SU-DHL-6 (cell line): ENCODE results near the gene PRSS12.

Source experiments
- H2AFZ ChIP-seq: fragments of 200-600 bp; sonication (generic); 2 replicates; pipeline ENCODE4 v1.6.1; 2014; ENCODE audit warnings: low read depth, mild to moderate bottlenecking, moderate library complexity, mixed read lengths, antibody characterized with exemption, low read length; ENCODE audit not compliant: severe bottlenecking
- H3F3A ChIP-seq: fragments of 200-600 bp; shearing (Covaris generic); 2 replicates; pipeline ENCODE4 v1.6.0; 2016; ENCODE audit warnings: antibody characterized with exemption, mild to moderate bottlenecking; ENCODE audit not compliant: insufficient read depth
- H3K27ac ChIP-seq: fragments of 200-600 bp; sonication (generic); 2 replicates; pipeline ENCODE4 v1.5.1; 2016; ENCODE audit warnings: low read depth, mild to moderate bottlenecking, low read length, moderate library complexity, mixed read lengths
- H3K27me3 ChIP-seq: fragments of 200-600 bp; sonication (generic), shearing (Covaris generic); 2 replicates; pipeline ENCODE4 v1.6.0; 2014; ENCODE audit warnings: mild to moderate bottlenecking, low read length
- H3K36me3 ChIP-seq: fragments of 200-600 bp; sonication (generic); 2 replicates; pipeline ENCODE4 v1.6.1; 2014; ENCODE audit warnings: mild to moderate bottlenecking, low read length, mixed read lengths
- H3K4me2 ChIP-seq: fragments of 300-600, 200-600 bp; shearing (Covaris generic), sonication (generic); 2 replicates; pipeline ENCODE4 v1.6.0; 2014; ENCODE audit warnings: low read length, low read depth, mild to moderate bottlenecking; ENCODE audit not compliant: poor library complexity, severe bottlenecking
- H3K4me3 ChIP-seq: fragments of 200-600 bp; sonication (generic); 2 replicates; pipeline ENCODE4 v1.5.1; 2014; ENCODE audit warnings: antibody characterized with exemption, low read length, mild to moderate bottlenecking, mixed read lengths; ENCODE audit not compliant: insufficient read depth, poor library complexity, severe bottlenecking
- H3K79me2 ChIP-seq: fragments of 200-600 bp; sonication (generic); 2 replicates; pipeline ENCODE4 v1.6.1; 2014; ENCODE audit warnings: mild to moderate bottlenecking, low read length, moderate library complexity; ENCODE audit not compliant: insufficient read depth
- H3K9ac ChIP-seq: fragments of 200-600 bp; sonication (generic); 2 replicates; pipeline ENCODE4 v1.7.0; 2014; ENCODE audit warnings: mild to moderate bottlenecking, low read length
- H3K9me2 ChIP-seq: fragments of 200-600 bp; sonication (generic); replicated peaks from 2 replicates; pipeline ENCODE4 v1.6.1; 2014; ENCODE audit warnings: low read length; ENCODE audit not compliant: insufficient read depth
- H3K9me3 ChIP-seq: fragments of 200-600 bp; sonication (generic); 2 replicates; pipeline ENCODE4 v1.6.1; 2014; ENCODE audit warnings: low read length, mixed read lengths; ENCODE audit not compliant: insufficient read depth
- H4K20me1 ChIP-seq: fragments of 200-600 bp; sonication (generic); 2 replicates; pipeline ENCODE4 v1.6.1; 2014; ENCODE audit warnings: low read depth, mild to moderate bottlenecking, antibody characterized with exemption, low read length, moderate library complexity, mixed read lengths
- EZH2phosphoT487 ChIP-seq: fragments of 200-600 bp; sonication (generic), shearing (Covaris generic); conservative IDR thresholded peaks from 2 replicates; pipeline ENCODE4 v1.6.1; 2018; ENCODE audit warnings: mild to moderate bottlenecking, antibody characterized with exemption, low read length, moderate library complexity, mixed read lengths
- TF ChIP-seq, protein P1 (sequence below): fragments of 200-600 bp; sonication (generic); IDR thresholded peaks from one replicate; pipeline ENCODE4 v1.5.1; 2017; ENCODE audit warnings: antibody characterized with exemption, mild to moderate bottlenecking, low read length, moderate library complexity; ENCODE audit not compliant: insufficient read depth, poor library complexity, severe bottlenecking

PRSS12 gene

DNA sequence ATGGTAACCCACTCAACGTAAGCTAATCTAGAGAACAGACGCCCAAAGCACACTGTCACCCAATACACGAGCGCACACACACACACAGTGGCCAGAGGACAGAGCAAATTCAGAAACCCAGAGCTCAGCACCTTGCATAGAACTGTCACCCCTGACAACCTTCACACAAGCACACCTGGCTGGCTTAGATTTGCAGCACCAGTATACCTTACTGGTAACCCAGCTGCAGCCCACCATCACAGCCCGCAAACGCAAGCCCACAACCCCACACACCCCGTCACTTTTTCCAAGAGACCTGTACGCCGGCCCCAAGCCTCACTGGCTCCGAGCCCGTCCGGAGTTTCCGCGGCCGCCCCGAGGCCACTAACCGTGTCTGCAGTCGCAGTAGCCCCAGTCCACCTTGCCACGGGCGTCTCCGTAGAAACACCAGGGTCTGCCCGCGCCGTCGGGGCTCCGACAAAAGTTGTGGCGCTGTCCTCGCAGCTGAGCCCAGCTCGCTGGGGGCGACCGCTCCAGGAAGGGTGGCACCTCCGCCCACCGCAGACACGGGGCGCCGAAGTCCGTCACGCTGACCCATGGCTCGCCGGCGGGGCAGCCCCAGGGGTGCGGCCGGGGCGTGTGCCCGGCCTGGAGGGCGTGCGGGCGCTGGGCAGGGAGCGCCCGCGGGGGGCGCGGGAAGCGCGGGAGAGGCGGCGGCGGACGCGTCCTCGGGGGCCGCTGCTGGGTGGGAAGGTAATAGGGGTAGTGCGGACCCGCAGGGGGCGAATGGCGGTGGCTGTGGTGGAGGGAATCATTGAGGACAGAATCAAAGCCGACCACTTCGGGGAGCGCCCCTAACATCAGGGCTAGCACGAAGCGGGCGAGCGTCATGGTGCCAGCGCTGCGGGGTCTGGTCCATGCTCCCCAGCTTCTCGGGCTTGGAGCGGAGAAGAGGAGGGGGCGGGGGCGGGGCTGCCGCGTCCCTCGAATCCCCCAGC is 664 bp downstream of the PRSS12 start:
- H3K27me3 ChIP-seq = no peaks in the 10 kb centered on the region
- no peaks in the 10 kb centered on the region for H3K36me3 ChIP-seq
- H3K9me2 ChIP-seq = no peaks in the 10 kb centered on the region
- H4K20me1 ChIP-seq = no peaks in the 10 kb centered on the region
- no peaks in the 10 kb centered on the region for H3K79me2 ChIP-seq
- no peak overlapping the region for H3K4me2 ChIP-seq
- no peak overlapping the region for H2AFZ ChIP-seq
- H3K27ac ChIP-seq = no peak overlapping the region
- no peak overlapping the region for H3K4me3 ChIP-seq
- TF ChIP-seq, protein P1, sequence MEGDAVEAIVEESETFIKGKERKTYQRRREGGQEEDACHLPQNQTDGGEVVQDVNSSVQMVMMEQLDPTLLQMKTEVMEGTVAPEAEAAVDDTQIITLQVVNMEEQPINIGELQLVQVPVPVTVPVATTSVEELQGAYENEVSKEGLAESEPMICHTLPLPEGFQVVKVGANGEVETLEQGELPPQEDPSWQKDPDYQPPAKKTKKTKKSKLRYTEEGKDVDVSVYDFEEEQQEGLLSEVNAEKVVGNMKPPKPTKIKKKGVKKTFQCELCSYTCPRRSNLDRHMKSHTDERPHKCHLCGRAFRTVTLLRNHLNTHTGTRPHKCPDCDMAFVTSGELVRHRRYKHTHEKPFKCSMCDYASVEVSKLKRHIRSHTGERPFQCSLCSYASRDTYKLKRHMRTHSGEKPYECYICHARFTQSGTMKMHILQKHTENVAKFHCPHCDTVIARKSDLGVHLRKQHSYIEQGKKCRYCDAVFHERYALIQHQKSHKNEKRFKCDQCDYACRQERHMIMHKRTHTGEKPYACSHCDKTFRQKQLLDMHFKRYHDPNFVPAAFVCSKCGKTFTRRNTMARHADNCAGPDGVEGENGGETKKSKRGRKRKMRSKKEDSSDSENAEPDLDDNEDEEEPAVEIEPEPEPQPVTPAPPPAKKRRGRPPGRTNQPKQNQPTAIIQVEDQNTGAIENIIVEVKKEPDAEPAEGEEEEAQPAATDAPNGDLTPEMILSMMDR = no peak
- no peak for TF ChIP-seq EZH2phosphoT487
- H3K9me3 ChIP-seq = no peaks in the 10 kb centered on the region
- H3K9ac ChIP-seq = no peak overlapping the region
- H3F3A ChIP-seq = no peaks in the 10 kb centered on the region

DNA sequence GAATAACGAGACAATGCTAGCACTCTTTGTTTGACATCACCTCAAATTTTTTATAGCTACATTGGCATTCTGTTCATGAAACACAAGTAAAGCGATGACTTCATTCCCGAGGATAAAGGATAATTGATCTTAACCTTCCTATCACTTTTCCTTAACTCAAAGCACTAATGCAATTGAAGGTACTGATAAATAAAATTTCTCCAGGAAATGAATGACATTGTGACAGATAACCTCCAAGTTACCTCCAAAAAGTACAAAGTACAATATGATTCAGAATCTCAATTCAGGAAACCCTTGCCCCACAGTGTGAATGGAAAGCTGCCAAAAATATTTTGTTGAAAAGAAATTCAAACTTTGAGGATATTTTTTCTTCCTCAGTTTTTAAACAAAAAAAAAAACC is 1.8 kb downstream of the PRSS12 start:
- no peaks in the 10 kb centered on the region for H3F3A ChIP-seq
- no peaks in the 10 kb centered on the region for H3K79me2 ChIP-seq
- no peak for TF ChIP-seq EZH2phosphoT487
- TF ChIP-seq, protein P1 = no peak
- no peaks in the 10 kb centered on the region for H4K20me1 ChIP-seq
- no peak overlapping the region for H3K9ac ChIP-seq
- H2AFZ ChIP-seq = no peak overlapping the region
- H3K9me2 ChIP-seq = no peaks in the 10 kb centered on the region
- no peaks in the 10 kb centered on the region for H3K9me3 ChIP-seq
- H3K27me3 ChIP-seq = no peaks in the 10 kb centered on the region
- H3K36me3 ChIP-seq = no peaks in the 10 kb centered on the region
- H3K4me3 ChIP-seq = no peak overlapping the region
- no peak overlapping the region for H3K27ac ChIP-seq
- no peak overlapping the region for H3K4me2 ChIP-seq

GRCh38 chr4:118348886-118349285 is 3.9 kb downstream of the PRSS12 start:
- H3K36me3 ChIP-seq = no peaks in the 10 kb centered on the region
- H3K27me3 ChIP-seq = no peaks in the 10 kb centered on the region
- H3K79me2 ChIP-seq = no peaks in the 10 kb centered on the region
- no peak overlapping the region for H2AFZ ChIP-seq
- H3K9me3 ChIP-seq = no peaks in the 10 kb centered on the region
- no peaks in the 10 kb centered on the region for H3F3A ChIP-seq
- H3K9me2 ChIP-seq = no peaks in the 10 kb centered on the region
- H3K4me2 ChIP-seq = no peak overlapping the region
- no peaks in the 10 kb centered on the region for H4K20me1 ChIP-seq
- H3K9ac ChIP-seq = no peak overlapping the region
- H3K4me3 ChIP-seq = no peak overlapping the region
- no peak overlapping the region for H3K27ac ChIP-seq
- TF ChIP-seq EZH2phosphoT487 = no peak
- TF ChIP-seq, protein P1 = no peak
